Measurements from ENCODE around the gene ALOX15. TPM values are rescaled to one million over a fixed set of nuclear protein-coding genes. Genes with fewer than 3 reads are reported as not detected.
"Not testable (repeated sequence)": the region's sequence is repeated elsewhere in the genome, so short reads cannot be mapped to it uniquely, and the experiment has no call there.

ALOX15 gene
- total RNA-seq, 1 donor from 2014 or later: 0.45 TPM

DNA sequence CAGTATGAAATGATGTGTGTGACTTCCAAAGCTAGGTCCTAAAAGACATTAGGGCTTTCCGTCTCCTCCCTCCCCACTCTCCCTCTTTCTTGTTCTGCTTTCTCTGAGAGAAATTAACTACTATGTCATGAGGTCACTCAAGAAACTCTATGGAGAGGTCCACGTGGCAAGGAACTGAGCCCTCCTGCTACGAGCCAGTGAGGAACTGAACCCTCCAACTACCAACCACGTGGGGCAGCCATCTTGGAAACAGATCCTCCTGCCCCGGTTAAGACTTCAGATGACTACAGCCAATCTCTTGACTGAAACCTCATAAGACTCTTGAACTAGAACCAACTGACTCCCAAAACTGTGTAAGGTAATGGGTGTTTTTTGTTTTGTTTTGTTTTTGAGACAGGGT lies 4.2 kb upstream of the ALOX15 start:
- no peaks in the 10 kb centered on the region for H3K9me3 Mint-ChIP-seq
- H3K27ac Mint-ChIP-seq: no peak overlapping the region
- TF ChIP-seq, protein P1, sequence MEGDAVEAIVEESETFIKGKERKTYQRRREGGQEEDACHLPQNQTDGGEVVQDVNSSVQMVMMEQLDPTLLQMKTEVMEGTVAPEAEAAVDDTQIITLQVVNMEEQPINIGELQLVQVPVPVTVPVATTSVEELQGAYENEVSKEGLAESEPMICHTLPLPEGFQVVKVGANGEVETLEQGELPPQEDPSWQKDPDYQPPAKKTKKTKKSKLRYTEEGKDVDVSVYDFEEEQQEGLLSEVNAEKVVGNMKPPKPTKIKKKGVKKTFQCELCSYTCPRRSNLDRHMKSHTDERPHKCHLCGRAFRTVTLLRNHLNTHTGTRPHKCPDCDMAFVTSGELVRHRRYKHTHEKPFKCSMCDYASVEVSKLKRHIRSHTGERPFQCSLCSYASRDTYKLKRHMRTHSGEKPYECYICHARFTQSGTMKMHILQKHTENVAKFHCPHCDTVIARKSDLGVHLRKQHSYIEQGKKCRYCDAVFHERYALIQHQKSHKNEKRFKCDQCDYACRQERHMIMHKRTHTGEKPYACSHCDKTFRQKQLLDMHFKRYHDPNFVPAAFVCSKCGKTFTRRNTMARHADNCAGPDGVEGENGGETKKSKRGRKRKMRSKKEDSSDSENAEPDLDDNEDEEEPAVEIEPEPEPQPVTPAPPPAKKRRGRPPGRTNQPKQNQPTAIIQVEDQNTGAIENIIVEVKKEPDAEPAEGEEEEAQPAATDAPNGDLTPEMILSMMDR (IDR thresholded peaks at IDR 0.05; ENCODE audit: unreplicated experiment): no peak
- peaks cover 67% of the 10 kb centered on the region for H3K27me3 Mint-ChIP-seq (ENCODE audit: low read depth)
- H3K4me3 Mint-ChIP-seq: no peak overlapping the region
- H3K4me1 Mint-ChIP-seq: peaks cover 17% of the 10 kb centered on the region
- H3K36me3 Mint-ChIP-seq: no peaks in the 10 kb centered on the region
- DNase-seq (ENCODE audit: low spot score in 2 of 2, unreplicated experiment in 2 of 2): no peak

DNA sequence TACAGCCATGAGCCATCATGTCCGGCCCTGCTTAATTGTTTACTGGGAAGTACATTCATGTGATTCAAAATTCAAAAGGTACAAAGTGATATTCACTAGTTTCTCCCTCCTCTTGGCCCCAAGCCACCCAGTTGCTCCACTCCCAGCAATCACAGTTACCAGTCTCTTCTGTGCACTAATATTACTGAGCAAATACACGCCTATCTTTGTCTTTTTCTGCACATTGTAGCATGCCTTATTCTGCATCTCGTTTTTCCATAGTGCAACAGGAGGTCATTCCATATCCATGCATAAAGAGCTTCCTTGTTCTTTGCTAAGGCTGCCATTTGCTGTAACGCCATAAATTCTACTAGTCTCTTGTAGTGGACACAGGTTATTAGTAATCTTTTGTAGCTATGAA lies 2.2 kb upstream of the ALOX15 start:
- Mint-ChIP-seq H3K27ac (no peak overlapping the region), H3K9me3 (no peaks in the 10 kb centered on the region), H3K27me3 (ENCODE audit: low read depth) (peaks cover 74% of the 10 kb centered on the region), H3K36me3 (no peaks in the 10 kb centered on the region), H3K4me1 (peaks cover 22% of the 10 kb centered on the region), H3K4me3 (no peak overlapping the region)
- TF ChIP-seq, protein P1 (IDR thresholded peaks at IDR 0.05; ENCODE audit: unreplicated experiment): no peak
- DNase-seq (ENCODE audit: low spot score in 2 of 2, unreplicated experiment in 2 of 2): no peak

DNA sequence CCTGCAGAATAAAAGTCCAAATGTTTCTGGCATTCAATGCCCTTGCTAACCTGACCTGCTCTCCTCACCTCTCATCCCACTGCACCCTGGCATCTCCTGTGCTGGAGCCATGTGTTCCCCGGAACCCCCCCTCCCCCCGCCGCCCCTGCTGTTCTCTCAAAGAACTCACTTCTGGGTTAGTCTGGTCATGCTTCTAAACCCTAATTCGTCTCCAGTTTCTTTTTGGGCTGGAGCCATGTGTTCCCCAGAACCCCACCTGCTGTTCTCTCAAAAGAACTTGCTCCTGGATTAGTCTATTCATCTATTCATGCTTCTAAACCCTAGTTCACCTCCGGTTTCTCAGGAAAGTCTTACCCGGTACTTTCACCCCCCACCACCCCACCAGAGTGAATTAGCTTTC lies 808 bp upstream of the ALOX15 start:
- peaks cover 22% of the 10 kb centered on the region for H3K4me1 Mint-ChIP-seq
- H3K9me3 Mint-ChIP-seq: no peaks in the 10 kb centered on the region
- no peaks in the 10 kb centered on the region for H3K36me3 Mint-ChIP-seq
- H3K27ac Mint-ChIP-seq: no peak overlapping the region
- H3K4me3 Mint-ChIP-seq: peak overlapping the region; percentile 7
- DNase-seq (ENCODE audit: low spot score in 2 of 2, unreplicated experiment in 2 of 2): no peak
- H3K27me3 Mint-ChIP-seq (ENCODE audit: low read depth): peaks cover 85% of the 10 kb centered on the region
- TF ChIP-seq, protein P1 (IDR thresholded peaks at IDR 0.05; ENCODE audit: unreplicated experiment): no peak

DNA sequence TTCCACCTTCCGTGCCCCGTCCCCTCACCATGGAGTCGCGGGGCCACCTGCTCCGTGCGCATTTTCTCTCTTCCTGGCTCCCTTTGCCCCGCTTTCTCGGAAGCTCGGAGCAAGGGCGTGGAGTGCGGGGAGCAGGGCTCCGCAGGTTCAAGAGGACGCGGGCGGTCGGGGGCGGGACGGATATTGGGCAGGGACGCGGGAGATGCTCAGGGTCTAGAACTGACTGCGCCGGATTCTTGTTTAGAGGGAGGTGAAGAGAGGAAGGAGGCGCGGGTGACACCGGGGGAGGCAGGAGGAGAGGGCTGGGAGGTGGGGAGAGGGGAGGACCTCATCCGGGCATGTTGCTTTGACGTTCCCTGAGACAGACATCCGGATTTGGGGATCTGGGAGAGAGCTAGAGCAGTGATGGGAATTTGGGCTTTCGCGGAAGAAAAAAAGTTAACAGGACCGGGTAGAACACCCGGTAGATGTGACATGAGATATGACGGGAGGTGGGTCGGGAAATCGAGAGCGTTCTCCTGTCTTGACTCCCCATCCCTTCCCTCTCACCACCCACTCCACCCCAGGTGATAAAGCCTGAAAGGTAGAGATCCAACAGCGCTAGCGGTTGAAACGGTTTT lies 799 bp downstream of the ALOX15 start:
- not testable (repeated sequence) for DNase-seq (ENCODE audit: low spot score in 2 of 2, unreplicated experiment in 2 of 2); H3K9me3 Mint-ChIP-seq; H3K36me3 Mint-ChIP-seq; H3K27ac Mint-ChIP-seq
- peak overlapping the region; percentile 39 for H3K4me3 Mint-ChIP-seq
- H3K4me1 Mint-ChIP-seq: peaks cover 29% of the 10 kb centered on the region
- H3K27me3 Mint-ChIP-seq (ENCODE audit: low read depth): peaks cover 89% of the 10 kb centered on the region

DNA sequence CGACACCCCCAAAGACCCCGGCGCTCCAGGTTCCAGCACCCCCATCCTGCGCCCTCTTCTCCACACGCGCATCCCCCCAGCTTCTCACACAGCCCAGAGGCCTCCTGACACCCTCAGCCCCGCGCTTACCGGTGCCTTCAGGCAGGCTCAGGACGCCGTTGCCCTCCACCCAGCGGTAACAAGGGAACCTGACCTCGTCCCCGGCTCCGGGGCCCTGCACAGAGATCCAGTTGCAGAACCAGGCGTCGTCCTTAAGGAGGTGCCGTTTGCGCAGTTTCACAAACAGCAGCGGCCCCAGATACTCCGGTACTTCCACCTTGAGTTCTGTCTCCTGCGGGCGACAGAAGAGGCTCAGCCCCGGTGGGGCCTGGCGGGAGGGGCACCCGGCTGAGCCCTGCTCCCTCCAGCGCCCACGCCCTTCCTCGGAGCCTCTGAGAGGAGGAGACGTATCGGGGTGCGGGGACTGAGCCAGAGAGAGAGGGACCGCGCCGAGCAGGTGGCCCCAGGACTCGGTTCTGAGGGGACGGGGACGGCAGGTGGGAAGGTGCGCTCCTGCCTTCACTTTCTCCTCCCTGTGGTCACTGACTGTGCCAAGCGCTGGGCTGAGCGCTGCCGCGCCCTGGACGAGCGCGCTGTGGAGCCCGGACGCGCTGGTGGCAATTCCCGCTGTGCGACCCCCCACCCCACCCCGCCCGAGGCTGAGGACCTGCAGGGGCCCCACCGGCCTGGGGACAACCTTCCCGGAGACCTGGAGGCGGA lies 2.0 kb downstream of the ALOX15 start:
- peaks cover 29% of the 10 kb centered on the region for H3K4me1 Mint-ChIP-seq
- not testable (repeated sequence) for H3K4me3 Mint-ChIP-seq

DNA sequence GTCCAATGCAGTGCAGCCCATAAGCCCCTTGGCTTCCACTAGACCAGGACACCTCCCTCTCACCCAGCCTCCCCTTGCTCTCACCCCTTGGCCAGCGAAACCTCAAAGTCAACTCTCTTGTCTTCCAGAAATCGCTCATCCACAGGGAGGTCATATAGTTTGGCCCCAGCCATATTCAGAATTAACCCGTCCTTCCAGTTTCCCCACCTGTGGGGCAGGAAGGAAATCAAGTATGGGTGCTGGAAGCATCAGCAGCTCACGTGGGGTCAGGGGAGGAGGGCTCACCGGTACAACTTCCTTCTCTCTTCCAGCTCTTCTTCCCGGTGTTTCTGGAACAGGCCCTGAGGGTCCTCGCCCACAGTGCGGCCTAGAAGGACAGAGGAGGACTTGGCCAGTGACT lies 2.7 kb downstream of the ALOX15 start:
- not testable (repeated sequence) for H3K27ac Mint-ChIP-seq; H3K9me3 Mint-ChIP-seq; DNase-seq (ENCODE audit: low spot score in 2 of 2, unreplicated experiment in 2 of 2); H3K4me3 Mint-ChIP-seq; H3K36me3 Mint-ChIP-seq
- Mint-ChIP-seq H3K4me1 (peaks cover 29% of the 10 kb centered on the region), H3K27me3 (ENCODE audit: low read depth) (peaks cover 82% of the 10 kb centered on the region)

More for the DNA sequence above, 2.0 kb downstream of the ALOX15 start:
- not testable (repeated sequence) for H3K9me3 Mint-ChIP-seq; DNase-seq (ENCODE audit: low spot score in 2 of 2, unreplicated experiment in 2 of 2); H3K36me3 Mint-ChIP-seq; H3K27ac Mint-ChIP-seq
- H3K27me3 Mint-ChIP-seq (ENCODE audit: low read depth): peaks cover 86% of the 10 kb centered on the region

DNA sequence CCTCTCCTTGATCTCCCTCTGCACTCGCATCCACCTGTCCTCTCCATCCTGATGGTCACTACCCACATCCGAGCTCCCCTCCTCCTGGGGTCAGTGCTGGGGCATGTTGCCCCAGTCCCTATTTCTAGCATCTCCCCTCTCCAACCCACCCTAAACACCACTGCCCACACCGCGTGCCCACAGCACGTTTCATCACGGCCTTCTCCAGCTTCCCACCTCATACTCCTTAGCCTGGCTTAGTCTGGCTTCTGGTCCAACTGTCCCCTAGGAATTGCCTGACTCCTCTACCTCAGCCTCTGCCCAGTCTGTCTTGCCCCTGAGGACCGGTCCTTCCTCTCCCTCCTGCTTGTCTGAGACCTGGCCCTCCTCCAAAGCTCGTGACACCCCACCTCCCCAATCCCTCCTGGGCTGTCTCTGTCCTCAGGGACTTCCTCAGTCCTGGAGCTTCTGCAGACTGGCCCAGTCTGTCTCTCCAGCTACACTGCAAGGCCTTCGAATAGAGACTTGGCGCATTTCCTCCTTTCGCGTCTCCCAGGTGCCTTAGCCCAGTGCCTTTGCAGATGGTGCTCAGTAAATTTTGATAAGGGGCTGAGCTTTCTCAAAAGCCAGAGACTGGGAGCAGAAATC lies 4.9 kb downstream of the ALOX15 start:
- no peak overlapping the region for H3K4me3 Mint-ChIP-seq
- no peak overlapping the region for H3K27ac Mint-ChIP-seq
- peaks cover 62% of the 10 kb centered on the region for H3K27me3 Mint-ChIP-seq (ENCODE audit: low read depth)
- TF ChIP-seq, protein P1 (IDR thresholded peaks at IDR 0.05; ENCODE audit: unreplicated experiment): no peak
- no peak for DNase-seq (ENCODE audit: low spot score in 2 of 2, unreplicated experiment in 2 of 2)
- H3K9me3 Mint-ChIP-seq: no peaks in the 10 kb centered on the region
- no peaks in the 10 kb centered on the region for H3K36me3 Mint-ChIP-seq
- H3K4me1 Mint-ChIP-seq: peaks cover 20% of the 10 kb centered on the region
